ENCODE results near the gene VCPKMT. TPM values are rescaled to one million over a fixed set of nuclear protein-coding genes. Genes with fewer than 3 reads are reported as not detected.

VCPKMT gene
- polyA plus RNA-seq, 1 donor from 2014 or later: 36.4 TPM

GRCh38 chr14:50106178-50106577 is 10.2 kb downstream of the VCPKMT start:
- Histone ChIP-seq H3K79me2 (replicated peaks; ENCODE audit: insufficient read depth, low read length) (no peaks in the 10 kb centered on the region), H3K27me3 (ENCODE audit: insufficient read depth, low read depth, low read length) (no peaks in the 10 kb centered on the region), H3K9ac (ENCODE audit: low read length) (no peak overlapping the region), H3K36me3 (ENCODE audit: insufficient read depth, low read length) (peaks cover 8% of the 10 kb centered on the region), H4K20me1 (ENCODE audit: insufficient read depth) (no peaks in the 10 kb centered on the region), H3K27ac (ENCODE audit: low read length) (no peak overlapping the region), H3K4me2 (ENCODE audit: low read length) (no peak overlapping the region), H2AFZ (ENCODE audit: low read depth, low read length) (no peak overlapping the region), H3F3A (ENCODE audit: insufficient read depth, low read length, poor library complexity, severe bottlenecking) (no peaks in the 10 kb centered on the region), H3K9me2 (ENCODE audit: insufficient read depth, low read length) (no peaks in the 10 kb centered on the region), H3K4me3 (ENCODE audit: low read length) (no peak overlapping the region), H3K9me3 (ENCODE audit: low read length) (no peaks in the 10 kb centered on the region)
- TF ChIP-seq EZH2 (IDR thresholded peaks at IDR 0.05; ENCODE audit: borderline replicate concordance, insufficient read depth, low read length, poor library complexity, severe bottlenecking) (no peak), TAF1 (IDR thresholded peaks at IDR 0.05; ENCODE audit: low read depth) (no peak), CTCF (IDR thresholded peaks at IDR 0.05; ENCODE audit: poor library complexity, severe bottlenecking) (no peak), SMC3 (conservative IDR thresholded peaks at IDR 0.05; ENCODE audit: poor library complexity) (no peak), MXI1 (conservative IDR thresholded peaks at IDR 0.05; ENCODE audit: poor library complexity, severe bottlenecking) (no peak), REST (IDR thresholded peaks at IDR 0.05; ENCODE audit: borderline replicate concordance) (no peak), EP300 (conservative IDR thresholded peaks at IDR 0.05; ENCODE audit: poor library complexity, severe bottlenecking) (no peak), RAD21 (conservative IDR thresholded peaks at IDR 0.05) (no peak)

- H3F3A ChIP-seq (ENCODE audit: insufficient read depth, low read length, poor library complexity, severe bottlenecking): no peaks in the 10 kb centered on the region
- H3K9me2 ChIP-seq (ENCODE audit: insufficient read depth, low read length): no peaks in the 10 kb centered on the region
- TF ChIP-seq MXI1 (conservative IDR thresholded peaks at IDR 0.05; ENCODE audit: poor library complexity, severe bottlenecking): no peak
- no peak for TF ChIP-seq EZH2 (IDR thresholded peaks at IDR 0.05; ENCODE audit: borderline replicate concordance, insufficient read depth, low read length, poor library complexity, severe bottlenecking)
- no peak for TF ChIP-seq CTCF (IDR thresholded peaks at IDR 0.05; ENCODE audit: poor library complexity, severe bottlenecking)
- TF ChIP-seq RAD21 (conservative IDR thresholded peaks at IDR 0.05): no peak
- no peak for TF ChIP-seq EP300 (conservative IDR thresholded peaks at IDR 0.05; ENCODE audit: poor library complexity, severe bottlenecking)
- H3K27ac ChIP-seq (ENCODE audit: low read length): no peak overlapping the region
- H3K9ac ChIP-seq (ENCODE audit: low read length): no peak overlapping the region
- H3K9me3 ChIP-seq (ENCODE audit: low read length): no peaks in the 10 kb centered on the region
- H3K27me3 ChIP-seq (ENCODE audit: insufficient read depth, low read depth, low read length): no peaks in the 10 kb centered on the region
- no peak overlapping the region for H3K4me2 ChIP-seq (ENCODE audit: low read length)
- H2AFZ ChIP-seq (ENCODE audit: low read depth, low read length): no peak overlapping the region
- H3K4me3 ChIP-seq (ENCODE audit: low read length): no peak overlapping the region
- no peaks in the 10 kb centered on the region for H4K20me1 ChIP-seq (ENCODE audit: insufficient read depth)
- no peaks in the 10 kb centered on the region for H3K36me3 ChIP-seq (ENCODE audit: insufficient read depth, low read length)
- H3K79me2 ChIP-seq (replicated peaks; ENCODE audit: insufficient read depth, low read length): no peaks in the 10 kb centered on the region
Observed at GRCh38 chr14:50103558-50103957, 12.8 kb downstream of the VCPKMT start.
